GM19023 (cell line): ENCODE data around the gene ZC3H12D.
A peak's percentile ranks its signal among the peaks of the same experiment; 100 is the strongest.
"Not testable (repeated sequence)": the region's sequence is repeated elsewhere in the genome, so short reads cannot be mapped to it uniquely, and the experiment has no call there.

ENCODE experiments used
- ATAC-seq: cut with Tn5 transposase; IDR thresholded peaks from one replicate; pipeline ENCODE4 v1.9.1; 2021; ENCODE audit warnings: mild to moderate bottlenecking, moderate library complexity; ENCODE audit not compliant: unreplicated experiment

Gene ZC3H12D

DNA sequence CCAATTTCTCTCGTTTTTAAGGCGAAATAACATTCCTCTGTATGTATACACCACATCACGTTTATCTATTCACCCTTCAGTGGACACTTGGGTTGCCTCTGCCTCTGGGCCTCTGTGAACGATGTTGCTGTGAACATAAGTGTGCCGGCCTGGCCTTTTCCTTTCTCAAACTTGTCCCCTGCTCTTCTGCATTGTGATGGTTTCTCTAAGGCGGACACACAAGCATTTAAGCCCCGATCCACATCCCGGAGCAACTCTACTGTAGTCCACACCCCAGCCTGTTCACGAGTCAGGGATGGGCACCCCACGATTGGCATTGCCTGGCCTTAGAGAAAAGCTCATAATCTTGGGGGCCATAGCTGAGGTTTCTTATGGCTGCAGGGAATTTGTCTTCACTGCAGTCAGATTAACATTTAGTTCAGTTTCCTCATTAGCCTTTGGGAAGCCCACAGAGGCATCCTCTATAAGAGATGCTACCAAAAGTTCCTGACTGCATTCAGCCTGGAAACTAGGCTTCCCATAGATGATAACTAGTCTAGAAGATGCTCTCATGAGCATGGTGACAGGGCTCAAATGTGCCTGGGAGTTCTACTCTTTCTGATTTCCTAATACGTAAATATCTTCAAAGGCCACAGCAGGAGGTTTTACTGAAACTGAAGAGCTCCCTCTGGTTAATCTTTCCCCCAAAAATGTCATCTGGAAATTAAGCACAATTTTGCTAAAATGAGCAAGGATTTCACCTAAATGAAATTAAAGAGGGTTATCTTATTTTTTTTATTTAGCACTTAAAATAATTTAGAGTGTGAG is 762 bp downstream of the ZC3H12D start:
- ATAC-seq, result no peak

DNA sequence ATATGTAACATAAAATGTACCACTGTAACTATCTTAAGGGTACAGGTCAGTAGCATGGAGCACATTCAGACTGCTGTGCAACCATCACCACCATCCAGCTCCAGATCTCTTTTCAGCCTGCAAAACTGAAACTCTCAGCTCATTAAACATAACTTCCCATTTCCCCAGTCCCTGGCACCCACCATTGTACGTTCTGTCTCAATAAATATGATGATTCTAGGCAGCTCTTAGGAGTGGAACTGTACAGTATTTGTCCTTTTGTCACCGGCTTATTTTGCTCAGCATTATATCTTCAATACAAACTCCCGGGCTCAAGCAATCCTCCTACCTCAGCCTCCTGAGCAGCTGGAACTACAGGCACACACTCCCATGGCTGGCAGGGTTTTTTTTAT is 1.5 kb downstream of the ZC3H12D start:
- no peak for ATAC-seq

DNA sequence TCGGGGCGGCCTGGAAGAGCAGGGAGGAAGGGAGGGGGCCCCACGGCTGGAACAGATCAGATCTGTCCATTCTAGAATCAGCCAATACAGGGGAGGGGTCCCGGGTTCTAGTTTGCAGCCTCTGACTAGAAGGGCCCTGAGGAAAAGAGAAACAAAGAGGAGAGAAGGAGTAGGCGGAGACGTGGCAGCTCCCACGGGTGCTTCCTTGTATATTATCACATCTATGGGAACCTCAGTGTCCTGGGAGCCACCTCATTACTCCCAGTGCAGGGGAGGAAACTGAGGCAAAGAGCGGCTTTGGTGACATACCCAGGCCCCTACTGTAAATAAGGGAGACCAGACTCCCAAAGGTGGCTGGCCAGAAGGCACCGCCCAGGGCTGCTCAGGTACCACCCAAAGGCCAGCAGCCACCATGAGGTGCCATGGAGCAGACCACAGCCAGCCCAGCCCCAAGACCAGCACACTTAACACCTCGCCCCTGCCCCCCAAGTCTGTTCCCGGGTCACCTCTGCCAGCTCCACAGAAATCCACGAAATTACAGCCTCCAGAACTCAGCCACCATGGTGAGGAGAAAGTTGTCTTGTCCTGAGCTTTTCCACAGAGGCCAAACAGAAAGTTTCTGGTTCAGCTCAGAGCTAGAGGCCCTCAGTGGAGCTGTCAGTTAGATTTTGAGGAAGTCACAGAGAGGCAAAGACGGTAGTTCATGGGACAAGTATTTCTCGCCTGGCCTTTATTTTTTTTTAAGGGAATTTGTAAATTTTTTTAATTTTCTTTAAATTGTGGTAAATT is 2.1 kb downstream of the ZC3H12D start:
- ATAC-seq, result no peak

DNA sequence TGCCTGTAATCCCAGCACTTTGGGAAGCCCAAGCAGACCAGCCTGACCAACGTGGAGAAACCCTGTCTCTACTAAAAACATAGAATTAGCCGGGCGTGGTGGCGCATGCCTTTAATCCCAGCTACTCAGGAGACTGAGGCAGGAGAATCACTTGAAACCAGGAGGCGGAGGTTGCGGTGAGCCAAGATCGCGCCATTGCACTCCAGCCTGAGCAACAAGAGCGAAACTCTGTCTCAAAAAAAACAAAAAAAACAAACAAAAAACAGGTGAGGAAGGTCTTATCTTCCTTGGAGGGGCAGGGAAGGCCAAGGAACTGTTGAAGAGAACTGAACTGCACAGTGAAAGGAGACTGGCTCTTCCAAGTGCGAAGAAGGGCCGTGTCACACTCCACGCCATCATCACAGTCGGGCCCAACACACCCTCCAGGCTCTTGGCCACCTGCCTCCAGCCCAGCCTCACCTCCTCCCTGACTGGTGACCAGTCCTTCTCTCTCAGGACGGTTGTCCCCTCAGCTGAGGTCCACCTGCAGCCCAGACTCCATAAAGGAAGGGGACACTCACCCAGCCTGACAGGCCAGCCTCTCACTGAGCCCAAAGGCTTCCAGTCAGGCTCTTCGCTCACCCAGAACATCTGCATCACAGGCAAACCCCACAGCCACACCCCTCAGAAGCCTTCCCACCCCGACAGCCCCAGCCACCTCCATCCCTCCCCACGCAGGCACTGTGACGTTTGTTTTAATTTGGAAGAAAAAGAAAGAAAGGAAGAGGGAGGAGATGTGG is 4.1 kb downstream of the ZC3H12D start:
- no peak for ATAC-seq

DNA sequence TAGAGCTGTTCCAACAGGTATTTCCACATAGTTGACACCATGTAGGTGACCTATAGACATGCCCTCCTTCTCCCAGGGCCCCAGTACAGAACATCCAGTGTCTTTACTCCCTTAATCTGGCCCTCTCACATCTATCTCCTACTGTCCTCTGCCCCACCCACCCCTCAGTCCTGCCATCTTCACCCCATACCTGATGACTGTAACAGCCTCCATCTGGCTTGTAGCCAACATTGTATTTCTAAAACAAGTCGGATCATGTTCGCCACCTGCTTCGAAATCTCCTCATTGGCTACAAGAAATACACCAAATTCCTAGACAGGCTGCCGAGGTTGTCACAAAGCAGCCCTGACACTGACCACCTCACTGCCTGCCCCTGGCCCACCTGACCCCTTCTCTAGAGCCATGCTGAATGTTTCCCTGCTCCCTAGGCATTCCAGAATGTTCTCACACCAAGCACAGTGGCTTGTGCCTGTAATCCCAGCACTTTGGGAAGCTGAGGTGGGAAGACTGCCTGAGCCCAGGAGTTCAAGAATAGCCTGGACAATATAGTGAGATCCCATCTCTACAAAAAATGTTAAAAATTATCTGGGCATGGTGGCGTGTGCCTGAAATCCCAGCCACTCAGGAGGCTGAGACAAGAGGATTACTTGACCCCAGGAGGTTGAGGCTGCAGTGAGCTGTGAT is 6.0 kb downstream of the ZC3H12D start:
- no peak for ATAC-seq

DNA sequence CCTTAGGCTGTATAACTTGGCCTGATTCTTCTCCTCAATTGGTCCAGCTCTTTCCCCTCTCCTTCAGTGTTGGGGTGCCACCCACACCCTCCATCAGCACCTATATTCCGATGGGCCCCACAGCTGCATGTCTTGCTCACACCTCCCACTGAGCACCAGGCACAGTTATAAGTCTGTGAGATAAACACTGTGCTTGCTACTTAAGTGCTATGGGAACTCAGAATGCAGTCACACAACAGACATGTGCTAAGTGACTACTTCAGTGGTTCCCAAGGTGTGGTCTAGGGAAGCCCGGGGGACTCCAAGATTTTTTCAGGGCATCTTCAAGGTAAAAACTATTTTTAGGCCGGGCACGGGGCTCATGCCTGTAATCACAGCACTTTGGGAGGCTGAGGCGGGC is 7.3 kb downstream of the ZC3H12D start:
- no peak for ATAC-seq

DNA sequence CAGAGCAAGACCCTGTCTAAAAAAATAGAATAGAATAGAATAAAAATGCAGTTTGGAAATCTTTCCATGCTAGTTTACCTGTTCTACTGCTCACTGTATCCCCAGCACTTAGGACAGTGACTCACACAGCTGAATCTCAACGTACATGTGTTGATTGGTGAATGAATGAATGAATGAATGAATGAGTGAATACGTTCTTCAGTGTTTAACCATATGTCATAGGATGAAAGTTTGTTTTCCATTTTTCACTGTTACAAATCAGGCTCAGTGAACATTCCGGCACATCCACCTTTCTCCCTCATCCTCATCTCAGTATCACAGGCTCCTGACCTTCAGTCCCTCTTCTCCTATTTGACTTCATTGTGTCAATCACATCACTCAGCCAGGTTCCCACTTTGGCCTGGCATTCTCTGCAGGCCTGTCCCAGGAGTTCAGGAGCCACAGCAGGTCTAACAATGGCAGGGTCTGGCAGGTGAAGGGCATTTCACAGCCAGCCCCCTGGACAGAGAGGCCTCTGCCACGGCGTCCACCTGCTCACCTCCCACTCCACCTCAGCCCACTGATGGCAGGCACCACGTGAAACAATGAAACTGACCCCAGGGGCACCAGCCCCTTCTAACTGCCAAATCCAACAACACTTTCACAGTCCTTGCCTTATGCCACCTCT is 7.9 kb downstream of the ZC3H12D start:
- no peak for ATAC-seq

DNA sequence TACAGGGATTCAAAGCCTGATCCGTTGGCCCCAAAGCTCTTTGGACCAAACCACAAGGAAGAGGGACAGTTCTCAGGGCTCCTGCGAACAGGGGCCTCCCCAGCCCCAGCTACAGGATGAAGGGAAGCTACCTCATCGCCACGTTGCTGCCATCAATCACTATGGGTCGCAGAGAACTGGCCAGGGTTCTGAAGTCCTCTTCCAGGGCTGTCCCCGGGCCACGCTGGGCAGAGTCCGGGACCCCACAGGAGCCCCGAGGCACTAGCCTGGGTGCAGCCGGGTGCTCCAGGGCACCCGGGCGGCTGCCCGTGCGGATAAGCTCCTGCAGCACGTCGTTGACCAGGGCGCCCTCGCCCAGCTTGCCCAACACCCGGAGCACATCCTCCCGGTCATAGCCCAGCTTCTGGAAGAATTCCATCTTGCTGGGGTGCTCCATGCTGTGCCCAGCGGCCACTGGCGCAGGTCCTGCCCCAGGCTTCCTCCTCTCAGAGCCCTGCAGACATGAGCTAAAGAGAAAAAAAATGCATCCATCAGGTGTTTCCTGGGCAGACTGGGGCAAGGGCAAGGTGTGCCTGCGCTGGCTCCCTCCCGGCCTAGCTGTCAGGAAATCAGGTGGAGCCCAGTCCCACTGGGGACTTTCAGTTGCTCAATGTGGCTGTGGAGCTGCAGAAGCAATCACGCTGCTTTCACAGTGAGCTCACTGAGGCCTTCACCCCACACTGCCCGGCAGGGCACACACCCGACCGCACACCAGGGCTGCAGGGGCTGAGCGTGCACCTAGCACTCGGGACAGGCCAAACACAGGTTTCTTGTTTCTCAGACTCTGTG is 10.5 kb downstream of the ZC3H12D start:
- ATAC-seq, result peak; percentile 40

DNA sequence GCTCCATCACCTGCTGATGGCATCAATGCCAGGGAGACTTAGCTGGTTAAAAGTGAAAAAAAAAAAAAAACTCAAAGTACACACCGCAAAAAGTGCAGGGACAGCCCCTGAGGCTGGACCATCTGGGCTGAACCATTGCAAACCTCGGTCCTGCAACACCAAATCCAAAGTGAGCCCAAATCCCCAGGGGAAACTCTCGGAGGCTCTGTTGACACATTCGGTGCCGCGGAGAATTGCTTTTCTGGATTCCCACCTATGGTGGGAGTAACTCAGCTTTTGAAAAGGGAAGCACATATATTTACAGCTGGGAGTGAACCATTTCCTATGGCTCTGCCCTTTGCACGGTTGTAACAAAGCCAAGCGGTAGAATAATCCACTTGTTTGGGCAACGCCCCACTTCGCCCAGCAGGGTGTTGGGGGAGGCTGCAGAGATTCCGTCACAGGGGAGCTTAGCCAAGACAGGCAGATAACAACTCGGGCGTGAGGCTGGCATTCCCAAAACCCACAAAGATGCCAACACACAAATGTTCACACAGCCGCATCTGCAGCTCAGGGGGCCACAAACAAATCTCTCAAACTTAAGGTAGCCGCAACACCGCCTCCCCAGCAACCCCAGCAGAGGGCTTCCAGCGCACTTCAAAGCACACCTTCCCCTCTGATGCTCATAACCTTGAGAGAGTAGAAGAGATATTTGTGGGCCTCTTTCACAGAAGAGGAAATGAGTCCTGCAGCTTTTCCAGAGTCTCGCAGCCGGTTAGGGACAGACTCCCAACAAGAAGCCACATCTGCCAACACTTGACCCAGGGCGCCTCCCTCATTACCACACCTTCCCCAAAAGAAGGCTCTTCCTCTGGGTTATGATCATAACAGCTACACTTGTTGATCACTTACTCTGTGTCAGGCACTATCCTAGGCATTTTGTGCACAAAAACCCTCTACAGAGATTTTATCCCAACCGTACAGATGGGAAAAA is 11.4 kb downstream of the ZC3H12D start:
- ATAC-seq, result no peak

DNA sequence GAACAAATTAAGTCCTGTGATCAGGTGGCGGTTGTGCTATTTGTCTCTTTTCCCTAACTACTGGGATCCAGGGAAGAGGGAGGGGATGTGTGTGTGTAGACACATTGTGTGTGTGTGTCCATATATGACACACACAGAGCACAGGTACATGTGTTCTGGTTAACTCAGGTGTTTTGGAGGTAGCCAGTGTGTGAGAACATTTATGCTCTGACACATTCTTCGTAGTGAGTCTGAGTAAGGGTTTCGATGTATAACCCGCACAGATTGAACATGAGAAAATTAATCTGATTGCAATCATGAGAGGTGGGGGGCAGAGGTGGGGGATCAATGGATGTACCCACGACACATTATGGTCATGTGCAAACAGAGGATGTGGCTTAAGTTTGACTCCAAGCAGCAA is 12.6 kb downstream of the ZC3H12D start:
- ATAC-seq, result no peak

DNA sequence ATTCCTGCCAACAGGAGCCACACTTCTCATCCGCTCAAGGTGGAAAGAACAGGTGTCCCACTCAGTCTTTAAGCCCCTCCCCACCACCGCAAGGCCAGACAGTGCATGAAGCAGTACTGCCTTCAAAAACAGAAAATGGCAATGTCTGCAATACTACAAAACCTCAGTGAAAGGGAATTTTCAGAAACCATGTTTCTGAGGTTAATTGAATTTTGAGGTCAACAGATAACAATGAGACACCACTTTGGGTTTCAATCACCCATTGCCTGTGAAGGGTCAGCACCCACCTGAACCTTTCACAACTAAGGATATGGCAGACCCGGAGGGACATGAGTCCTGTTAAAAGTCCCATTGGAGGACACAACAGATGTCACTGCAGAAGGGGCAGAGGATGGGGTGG is 13.0 kb downstream of the ZC3H12D start:
- ATAC-seq, result no peak

DNA sequence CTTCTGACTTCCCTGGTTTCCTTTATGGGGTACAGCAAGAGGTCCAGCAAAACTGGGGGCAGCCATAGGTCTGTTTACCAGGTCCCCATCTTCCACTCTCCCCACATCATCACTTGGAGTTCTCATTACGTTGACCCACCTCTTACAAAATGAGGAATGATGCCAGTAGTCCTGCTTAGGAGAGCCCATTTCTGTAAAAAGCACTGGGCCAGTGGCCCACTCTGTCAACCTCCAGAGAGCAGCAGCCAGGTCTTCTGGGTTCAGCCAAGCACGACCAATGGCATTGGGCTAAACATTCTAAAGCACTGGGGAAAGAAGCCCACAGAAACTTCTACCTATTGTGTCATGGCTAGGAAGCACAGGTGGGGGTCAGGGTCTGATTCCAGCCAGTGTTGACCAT is 13.9 kb downstream of the ZC3H12D start:
- ATAC-seq, result no peak

DNA sequence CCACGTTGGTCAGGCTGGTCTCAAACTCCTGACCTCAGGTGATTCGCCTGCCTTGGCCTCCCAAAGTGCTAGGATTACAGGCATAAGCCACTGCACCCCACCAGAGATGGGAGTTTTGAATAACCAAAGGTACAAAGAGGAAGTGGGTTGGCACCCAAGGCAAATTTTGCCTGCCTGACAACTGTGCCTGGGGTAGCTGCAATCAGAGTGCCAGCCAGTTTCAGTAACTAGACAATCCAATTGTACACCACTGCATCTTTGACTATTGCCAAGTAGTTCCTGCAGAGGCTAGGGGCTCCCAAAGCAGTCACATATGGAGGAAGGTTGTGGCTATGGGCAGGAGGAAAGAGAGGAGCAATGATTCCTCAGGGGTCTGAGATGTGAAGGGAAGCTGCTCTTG is 16.6 kb downstream of the ZC3H12D start:
- ATAC-seq, result no peak

DNA sequence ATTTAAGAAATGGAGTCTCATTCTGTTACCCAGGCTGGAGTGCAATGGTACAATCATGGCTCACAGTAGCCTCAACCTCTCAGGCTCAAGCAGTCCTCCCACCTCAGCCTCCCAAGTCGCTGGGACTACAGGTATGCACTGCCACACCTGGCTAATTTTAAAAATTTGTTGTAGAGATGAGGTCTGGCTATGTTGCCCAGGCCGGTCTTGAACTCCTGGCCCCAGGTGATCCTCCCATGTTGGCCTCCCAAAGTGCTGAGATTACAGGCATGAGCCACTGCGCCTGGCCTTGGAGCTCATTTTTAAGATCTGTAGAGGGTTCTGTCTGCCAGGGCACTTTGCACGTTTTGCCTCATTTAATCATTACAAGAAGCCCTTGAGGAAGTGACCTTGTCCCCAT is 17.5 kb downstream of the ZC3H12D start:
- no peak for ATAC-seq

DNA sequence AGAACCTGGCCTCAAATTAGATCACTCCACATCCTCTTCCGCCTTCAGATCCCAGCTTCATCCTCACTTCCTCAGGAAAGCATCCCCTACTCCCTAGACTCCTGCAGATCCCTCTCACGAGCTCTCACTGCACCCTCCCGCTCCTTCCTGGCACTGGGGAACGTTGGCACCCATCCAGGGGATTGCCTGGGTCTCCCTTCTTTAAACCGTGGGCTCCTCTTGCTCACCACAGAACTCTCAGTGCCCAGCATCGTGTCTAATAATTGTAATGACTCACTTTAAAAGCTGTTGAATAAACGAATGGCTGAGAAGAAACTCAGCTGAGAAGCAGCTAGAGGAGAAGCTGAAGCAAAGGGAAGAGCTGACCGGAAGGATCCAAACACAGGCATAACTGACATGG is 20.4 kb downstream of the ZC3H12D start:
- no peak for ATAC-seq

DNA sequence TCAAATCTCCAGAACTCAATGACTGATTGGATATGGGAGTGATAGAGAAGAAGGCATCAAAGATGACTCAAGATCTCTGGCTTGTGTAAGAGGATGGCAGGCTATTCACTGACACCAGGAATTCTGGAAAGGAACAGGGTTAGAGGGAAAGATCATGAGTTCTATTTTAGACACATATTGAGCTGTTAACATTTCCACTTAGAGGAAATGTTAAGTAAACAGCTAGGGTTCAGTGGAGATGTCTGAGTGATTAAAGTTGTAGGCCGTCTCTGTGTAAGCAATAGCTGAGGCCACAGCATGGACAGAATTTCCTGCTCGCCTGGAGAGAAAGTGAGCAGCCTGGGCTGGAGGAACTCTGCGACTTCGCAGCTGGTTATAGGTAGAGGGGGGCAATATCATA is 21.0 kb downstream of the ZC3H12D start:
- no peak for ATAC-seq

DNA sequence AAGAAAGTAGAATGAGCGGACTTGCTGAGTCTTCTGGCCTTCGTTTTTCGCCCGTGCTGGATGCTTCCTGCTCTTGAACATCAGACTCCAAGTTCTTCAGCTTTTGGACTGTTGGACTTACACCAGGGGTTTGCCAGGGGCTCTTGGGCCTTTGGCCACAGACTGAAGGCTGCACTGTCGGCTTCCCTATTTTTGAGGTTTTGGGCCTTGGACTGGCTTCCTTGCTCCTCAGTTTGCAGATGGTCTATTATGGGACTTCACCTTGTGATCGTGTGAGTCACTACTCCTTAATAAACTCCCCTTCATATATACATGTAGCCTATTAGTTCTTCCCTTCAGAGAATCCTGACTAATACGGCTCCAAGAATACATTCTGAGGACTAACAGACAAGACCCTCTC is 22.1 kb downstream of the ZC3H12D start:
- not testable (repeated sequence) for ATAC-seq

DNA sequence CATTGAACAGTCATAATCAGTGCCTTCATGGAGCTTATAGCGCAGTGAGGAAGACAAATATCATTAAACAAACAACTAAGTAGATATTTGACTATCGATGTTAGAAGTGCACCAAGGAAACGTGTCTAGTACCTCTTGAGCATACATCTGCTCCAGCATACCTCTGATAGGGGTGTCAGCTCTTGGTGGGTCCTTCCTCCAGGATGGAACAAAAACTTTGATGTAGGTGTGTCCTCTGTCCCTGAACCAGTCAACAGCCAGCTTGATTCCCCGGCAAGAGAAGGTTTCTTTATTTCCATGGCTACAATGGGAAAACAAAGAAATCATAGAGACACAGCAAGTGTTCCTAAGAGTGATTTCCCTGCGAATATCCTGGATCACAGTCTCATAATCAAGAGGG is 23.1 kb downstream of the ZC3H12D start:
- ATAC-seq, result no peak
